Panc1 (cell line): Measurements from ENCODE around the gene TEAD2. TPM values are rescaled to one million over a fixed set of nuclear protein-coding genes. Genes with fewer than 3 reads are reported as not detected.

ENCODE experiments used
- ATAC-seq: fragments of 200-7000 bp; cut with Tn5 transposase; 2 replicates; pipeline ENCODE4 v1.9.1; 2020; ENCODE audit warnings: mild to moderate bottlenecking, moderate library complexity
- BruUV-seq: library from RNA; stranded (reverse); fragments of 400-500 nt; replicated peaks from 2 replicates; lab custom pipeline; 2021; lab: Mats Ljungman, UMichigan
- CTCF ChIA-PET: fragments of 300-600 bp; sonication (Branson Sonifier 250); formaldehyde crosslinking; loops from one replicate; lab custom pipeline; 2022; ENCODE audit warnings: antibody characterized with exemption; lab: Charles Lee
- POLR2A ChIA-PET: fragments of 300-600 bp; sonication (Branson Sonifier 250); formaldehyde crosslinking; loops from one replicate; lab custom pipeline; 2022; ENCODE audit warnings: antibody characterized with exemption; lab: Charles Lee
- DNase-seq: peaks from one replicate; pipeline ENCODE4 v3.0.0-alpha.2; 2010; ENCODE audit warnings: low read depth, low spot score
- H3K27ac ChIP-seq: 2 replicates; pipeline ENCODE4 v1.5.1; 2011; ENCODE audit warnings: mild to moderate bottlenecking, low read length, inconsistent platforms
- H3K27me3 ChIP-seq: fragments of 200-500 bp; sonication (Bioruptor generic); 2 replicates; pipeline ENCODE4 v1.6.0; 2014; ENCODE audit warnings: low read length, inconsistent platforms; ENCODE audit not compliant: control insufficient read depth, insufficient read depth
- H3K36me3 ChIP-seq: fragments of 200-500 bp; sonication (Bioruptor generic); 2 replicates; pipeline ENCODE4 v1.5.1; 2014; ENCODE audit warnings: inconsistent platforms, mild to moderate bottlenecking, low read length, moderate library complexity; ENCODE audit not compliant: control insufficient read depth, insufficient read depth
- H3K4me1 ChIP-seq: 2 replicates; pipeline ENCODE4 v1.5.1; 2011; ENCODE audit warnings: inconsistent platforms, mild to moderate bottlenecking, low read length, moderate library complexity; ENCODE audit not compliant: control insufficient read depth, insufficient read depth
- H3K4me3 ChIP-seq, 2 experiments: 2 replicates each; pipeline ENCODE4 v1.5.1; 2011 to 2012; ENCODE audit warnings: low read depth in 2 of 2, low read length in 2 of 2, mild to moderate bottlenecking in 2 of 2, inconsistent platforms in 1 of 2, moderate library complexity in 1 of 2
- H3K9me3 ChIP-seq: fragments of 200-500 bp; sonication (Bioruptor generic); 2 replicates; pipeline ENCODE4 v1.5.1; 2014; ENCODE audit warnings: low read depth, mild to moderate bottlenecking, inconsistent platforms, low read length, moderate library complexity; ENCODE audit not compliant: control insufficient read depth, insufficient read depth
- CTCF ChIP-seq: fragments of 450-650 bp; IDR thresholded peaks from 2 replicates; pipeline ENCODE4 v1.5.1; 2017; ENCODE audit warnings: mild to moderate bottlenecking
- POLR2AphosphoS5 ChIP-seq: IDR thresholded peaks from 2 replicates; pipeline ENCODE4 v1.6.1; 2012; ENCODE audit warnings: mild to moderate bottlenecking, low read depth, low read length, moderate library complexity
- SIN3A ChIP-seq: IDR thresholded peaks from 2 replicates; pipeline ENCODE4 v1.6.1; 2012; ENCODE audit warnings: low read depth, mild to moderate bottlenecking, low read length, moderate library complexity, borderline replicate concordance; ENCODE audit not compliant: insufficient read depth
- TCF7L2 ChIP-seq: IDR thresholded peaks from 2 replicates; pipeline ENCODE4 v1.6.1; 2011; ENCODE audit warnings: mild to moderate bottlenecking, low read depth, low read length, inconsistent platforms
- in situ Hi-C: cut with HindIII; loops from 2 replicates; pipeline ENCODE4 v1.10.0; 2016; ENCODE audit warnings: low sequenced_read_pairs, low pct_unique_long_range_greater_than_20kb
- intact Hi-C: fragments of 100-400 bp; cut with micrococcal nuclease; formaldehyde crosslinking; loops from one replicate; pipeline ENCODE4 v1.10.0; 2022; ENCODE audit not compliant: unreplicated experiment
- total RNA-seq: library from RNA; stranded (reverse); gene quantifications from one replicate; pipeline ENCODE4 v1.2.1, GENCODE V29; 2021; ENCODE audit not compliant: unreplicated experiment
- TF ChIP-seq, protein P1 (sequence below), 2 experiments: IDR thresholded peaks; 2 replicates each; pipeline ENCODE4 v1.6.1; 2011 to 2012; ENCODE audit warnings: low read depth in 2 of 2, control low read depth in 1 of 2, low read length in 1 of 2, mild to moderate bottlenecking in 1 of 2, moderate library complexity in 1 of 2; ENCODE audit not compliant: insufficient read depth in 1 of 2

TEAD2 gene
- total RNA-seq, 1 experiment from 2014 or later, result 31.9 TPM

- H3K9me3 ChIP-seq, result no peaks in the 10 kb centered on the region
- H3K36me3 ChIP-seq, result no peaks in the 10 kb centered on the region
- no peaks in the 10 kb centered on the region for H3K27me3 ChIP-seq
- H3K4me3 ChIP-seq, result no peak overlapping the region
- H3K27ac ChIP-seq, result no peak overlapping the region
- no TSS peak for BruUV-seq
- intact Hi-C loops (no loop called here), in situ Hi-C loops (no loop called here)
- TF ChIP-seq, protein P1, sequence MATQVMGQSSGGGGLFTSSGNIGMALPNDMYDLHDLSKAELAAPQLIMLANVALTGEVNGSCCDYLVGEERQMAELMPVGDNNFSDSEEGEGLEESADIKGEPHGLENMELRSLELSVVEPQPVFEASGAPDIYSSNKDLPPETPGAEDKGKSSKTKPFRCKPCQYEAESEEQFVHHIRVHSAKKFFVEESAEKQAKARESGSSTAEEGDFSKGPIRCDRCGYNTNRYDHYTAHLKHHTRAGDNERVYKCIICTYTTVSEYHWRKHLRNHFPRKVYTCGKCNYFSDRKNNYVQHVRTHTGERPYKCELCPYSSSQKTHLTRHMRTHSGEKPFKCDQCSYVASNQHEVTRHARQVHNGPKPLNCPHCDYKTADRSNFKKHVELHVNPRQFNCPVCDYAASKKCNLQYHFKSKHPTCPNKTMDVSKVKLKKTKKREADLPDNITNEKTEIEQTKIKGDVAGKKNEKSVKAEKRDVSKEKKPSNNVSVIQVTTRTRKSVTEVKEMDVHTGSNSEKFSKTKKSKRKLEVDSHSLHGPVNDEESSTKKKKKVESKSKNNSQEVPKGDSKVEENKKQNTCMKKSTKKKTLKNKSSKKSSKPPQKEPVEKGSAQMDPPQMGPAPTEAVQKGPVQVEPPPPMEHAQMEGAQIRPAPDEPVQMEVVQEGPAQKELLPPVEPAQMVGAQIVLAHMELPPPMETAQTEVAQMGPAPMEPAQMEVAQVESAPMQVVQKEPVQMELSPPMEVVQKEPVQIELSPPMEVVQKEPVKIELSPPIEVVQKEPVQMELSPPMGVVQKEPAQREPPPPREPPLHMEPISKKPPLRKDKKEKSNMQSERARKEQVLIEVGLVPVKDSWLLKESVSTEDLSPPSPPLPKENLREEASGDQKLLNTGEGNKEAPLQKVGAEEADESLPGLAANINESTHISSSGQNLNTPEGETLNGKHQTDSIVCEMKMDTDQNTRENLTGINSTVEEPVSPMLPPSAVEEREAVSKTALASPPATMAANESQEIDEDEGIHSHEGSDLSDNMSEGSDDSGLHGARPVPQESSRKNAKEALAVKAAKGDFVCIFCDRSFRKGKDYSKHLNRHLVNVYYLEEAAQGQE (IDR thresholded peaks at IDR 0.05; ENCODE audit: insufficient read depth in 1 of 2, low read depth in 2 of 2, low read length in 1 of 2), result no peak
- TF ChIP-seq CTCF (no peak), POLR2AphosphoS5 (no peak), SIN3A (no peak), TCF7L2 (no peak)
- ChIA-PET CTCF (no interaction called here), POLR2A (no interaction called here)
- no peak for ATAC-seq
- no peak for DNase-seq
- H3K4me1 ChIP-seq, result no peaks in the 10 kb centered on the region
These were observed 47.3 kb upstream of the TEAD2 start for GRCh38 chr19:49409441-49410029.

DNA sequence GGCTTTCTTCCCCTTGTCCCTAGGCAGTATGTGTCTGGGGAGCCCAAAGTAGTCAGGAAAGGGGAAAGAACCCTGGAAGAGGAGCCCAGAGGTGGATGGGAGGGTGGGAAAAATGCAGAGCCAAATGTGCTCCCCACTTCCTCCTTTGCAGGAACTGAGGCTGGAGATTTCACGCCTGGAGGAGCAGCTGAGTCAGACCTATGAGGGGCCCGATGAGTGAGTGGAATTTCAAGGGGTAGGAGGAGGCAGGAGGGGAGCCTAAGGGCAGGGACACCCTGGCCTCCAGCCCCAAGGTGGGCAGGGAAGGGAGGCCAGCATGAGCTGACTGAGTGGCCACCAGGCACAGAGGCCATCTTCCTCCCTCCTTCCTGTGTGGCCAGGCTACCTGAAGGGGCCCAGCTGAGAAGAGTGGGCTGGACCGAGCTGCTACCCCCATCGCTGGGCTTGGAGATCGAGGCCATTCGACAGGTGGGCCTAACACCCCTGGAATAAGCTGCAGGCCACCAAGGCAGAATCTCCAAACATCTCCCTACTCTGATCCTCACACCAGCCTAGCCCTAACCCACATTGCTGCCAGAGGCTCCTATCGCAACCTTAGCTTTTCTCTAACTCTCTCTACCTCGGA, 46.7 kb upstream of the TEAD2 start:
- H3K4me3 ChIP-seq, result no peak overlapping the region
- in situ Hi-C loops, result no loop called here
- intact Hi-C loops, result no loop called here
- no TSS peak for BruUV-seq
- no peak for ATAC-seq
- H3K9me3 ChIP-seq, result no peaks in the 10 kb centered on the region
- no peaks in the 10 kb centered on the region for H3K36me3 ChIP-seq
- H3K4me1 ChIP-seq, result no peaks in the 10 kb centered on the region
- no peaks in the 10 kb centered on the region for H3K27me3 ChIP-seq
- TF ChIP-seq CTCF (no peak), SIN3A (no peak), TCF7L2 (no peak), POLR2AphosphoS5 (no peak)
- TF ChIP-seq, protein P1 (IDR thresholded peaks at IDR 0.05; ENCODE audit: insufficient read depth in 1 of 2, low read depth in 2 of 2, low read length in 1 of 2), result no peak
- no peak for DNase-seq
- ChIA-PET POLR2A (no interaction called here), CTCF (interaction anchor here (0.6 kb wide), 1 partner anchor 119 kb away, joined by 5 read pairs; the partner anchor contains the start of gene RCN3)
- no peak overlapping the region for H3K27ac ChIP-seq
